HuH-7 (cell line): ENCODE data around the gene DYNC2I2.
"Not testable (repeated sequence)": the region's sequence is repeated elsewhere in the genome, so short reads cannot be mapped to it uniquely, and the experiment has no call there.

Source experiments
- DNase-seq: peaks from one replicate; pipeline ENCODE4 v3.0.0; 2011; ENCODE audit warnings: low spot score

The DYNC2I2 gene

DNA sequence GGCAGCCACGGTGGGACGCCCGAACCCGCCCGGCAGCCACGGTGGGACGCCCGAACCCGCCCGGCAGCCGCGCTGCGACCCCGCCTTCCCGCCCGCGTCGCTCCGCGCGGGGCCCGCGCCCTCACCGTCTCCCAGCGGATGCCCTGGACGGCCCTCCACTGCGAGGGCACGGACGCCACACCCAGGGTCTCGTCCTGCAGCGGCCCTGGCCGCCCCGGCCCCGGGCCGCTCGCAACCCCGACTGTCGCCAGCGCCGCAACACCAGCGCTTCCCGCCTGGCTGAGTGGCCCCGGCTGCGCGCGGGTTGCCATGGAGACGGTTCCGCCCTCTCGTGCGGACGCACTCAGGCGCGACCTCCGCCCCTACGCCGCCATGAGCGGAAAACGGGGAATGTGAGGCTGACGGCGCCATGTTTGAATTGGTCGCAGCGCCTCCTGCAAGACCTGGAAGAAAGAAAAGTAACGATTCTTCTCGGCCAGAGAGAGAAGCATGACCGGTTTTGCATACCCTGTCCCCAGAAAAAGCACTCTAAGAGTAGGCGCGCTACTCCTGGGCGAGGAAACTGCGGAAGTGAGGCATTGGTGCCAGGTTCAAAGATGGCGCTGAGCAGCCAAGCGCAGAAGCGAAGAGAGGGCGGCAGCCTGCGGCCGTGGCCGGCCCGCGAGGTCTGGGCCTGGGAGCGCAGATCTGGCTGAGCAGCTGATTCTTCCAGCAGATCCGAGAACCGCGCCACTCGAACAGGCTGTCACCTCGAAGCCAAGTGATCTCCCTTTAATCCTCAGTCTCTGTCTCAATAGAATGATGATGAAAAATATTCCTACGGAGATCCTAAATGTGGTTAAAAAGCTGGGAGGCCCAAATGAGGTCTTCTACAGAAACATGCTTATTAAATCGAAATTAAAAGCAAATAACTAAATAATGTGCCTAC, at the start of gene DYNC2I2:
Gene DYNC2I2, minus strand, starts transcription at position 432 of the 928 bp plus-strand sequence. Its CDS starts 121 bp downstream, at position 311.
- peak; percentile 98 for DNase-seq

DNA sequence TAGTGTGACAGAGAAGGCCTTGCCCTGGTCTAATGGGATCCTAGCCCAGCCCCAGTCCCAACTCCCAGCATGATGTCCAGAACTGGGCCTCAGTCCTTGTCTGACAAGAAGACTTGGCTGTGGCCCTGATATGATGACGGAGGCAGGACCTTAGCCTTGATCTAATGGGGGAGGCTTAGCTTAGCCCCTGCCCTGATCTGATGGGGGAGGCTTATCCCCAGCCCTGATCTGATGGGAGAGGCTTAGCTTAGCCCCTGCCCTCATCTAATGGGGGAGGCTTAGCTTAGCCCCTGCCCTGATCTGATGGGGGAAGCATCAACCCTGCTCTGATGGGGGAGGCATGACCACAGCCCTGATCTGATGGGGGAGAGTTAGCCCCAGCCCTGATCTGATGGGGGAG, 49.4 kb upstream of the DYNC2I2 start:
- DNase-seq: no peak

DNA sequence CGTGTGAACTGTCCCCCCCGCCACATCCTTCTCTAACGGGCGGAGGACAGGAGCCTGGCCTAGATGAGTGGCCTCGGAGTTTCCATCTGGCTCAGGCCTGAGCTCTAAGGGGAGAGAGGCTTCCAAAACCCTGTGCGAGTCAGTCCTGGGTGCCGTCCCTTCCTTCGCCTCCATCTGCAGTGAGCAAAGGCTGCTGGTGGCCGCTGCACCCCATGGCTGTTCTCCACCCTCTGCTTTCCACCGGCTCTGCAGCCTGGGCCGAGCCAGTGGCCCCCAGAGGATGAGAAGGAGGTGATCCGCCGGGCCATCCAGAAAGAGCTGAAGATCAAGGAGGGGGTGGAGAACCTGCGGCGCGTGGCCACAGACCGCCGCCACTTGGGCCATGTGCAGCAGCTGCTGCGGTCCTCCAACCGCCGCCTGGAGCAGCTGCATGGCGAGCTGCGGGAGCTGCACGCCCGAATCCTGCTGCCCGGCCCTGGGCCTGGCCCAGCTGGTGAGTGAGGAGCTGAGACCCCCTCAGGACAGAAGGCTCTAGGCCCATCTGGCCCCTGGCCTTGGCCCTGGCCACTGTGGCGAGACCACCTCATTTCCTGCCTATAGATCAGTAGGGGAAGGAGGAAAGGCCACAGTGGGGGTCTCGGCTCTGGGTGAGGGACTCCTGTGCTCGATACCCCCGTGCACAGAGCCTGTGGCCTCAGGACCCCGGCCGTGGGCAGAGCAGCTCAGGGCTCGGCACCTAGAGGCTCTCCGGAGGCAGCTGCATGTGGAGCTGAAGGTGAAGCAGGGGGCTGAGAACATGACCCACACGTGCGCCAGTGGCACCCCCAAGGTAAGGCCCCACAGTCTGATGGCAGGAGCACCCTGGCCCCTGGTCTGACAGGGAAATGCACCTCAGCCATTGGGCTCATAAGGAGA, 48.7 kb upstream of the DYNC2I2 start:
- no peak for DNase-seq

DNA sequence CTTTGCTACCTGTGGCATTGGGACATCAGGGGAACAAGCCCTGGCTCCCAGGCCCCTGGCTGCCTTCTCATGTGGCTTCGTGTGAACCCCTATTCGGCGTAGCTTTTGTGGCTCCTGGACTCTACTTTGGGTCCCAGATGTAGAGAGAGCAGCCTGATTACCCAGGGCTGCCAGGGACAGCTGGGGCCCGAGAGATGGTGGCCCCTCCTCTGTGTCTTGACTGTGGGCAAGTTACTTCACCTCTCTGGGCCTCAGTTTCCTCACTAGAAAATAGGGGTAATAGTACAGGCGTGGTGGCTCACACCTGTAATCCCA, 47.7 kb upstream of the DYNC2I2 start:
- DNase-seq: no peak

DNA sequence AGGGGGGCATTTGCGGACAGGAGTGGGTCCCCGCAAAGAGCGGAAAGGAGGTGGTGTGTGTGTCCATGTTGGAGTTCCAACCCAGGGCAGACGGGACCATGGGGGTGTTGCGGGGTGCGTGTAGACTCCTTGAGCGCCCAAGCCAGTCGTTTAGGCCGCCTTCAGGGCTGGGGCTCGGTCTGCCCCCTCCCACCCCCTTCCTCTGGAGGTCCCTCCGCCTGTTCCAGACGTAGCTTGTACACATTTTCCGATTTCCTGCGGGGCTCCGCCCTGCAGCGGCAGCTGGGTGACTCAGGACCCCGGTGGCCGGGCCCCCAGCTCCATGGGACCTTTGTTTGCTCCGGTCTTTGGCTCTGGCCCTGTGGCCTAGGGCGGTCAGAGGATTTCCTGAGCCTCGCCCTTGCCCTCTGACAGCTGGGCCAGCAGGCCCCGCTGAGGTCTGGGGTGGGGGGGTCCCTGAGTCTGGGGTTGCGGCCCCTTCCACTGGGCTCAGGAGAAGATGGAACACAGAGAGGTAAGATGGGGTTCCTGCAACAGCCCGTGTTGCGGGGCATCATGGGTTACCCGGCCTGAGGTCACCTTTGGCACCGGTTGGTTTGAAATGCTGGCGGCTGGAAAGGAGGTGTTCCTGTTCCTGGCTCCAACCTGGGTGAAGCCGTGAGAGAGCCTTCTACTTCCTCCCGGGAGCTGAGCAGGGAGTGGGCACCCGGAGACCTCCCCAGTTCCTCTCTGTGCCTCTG, 47.1 kb upstream of the DYNC2I2 start:
- no peak for DNase-seq

DNA sequence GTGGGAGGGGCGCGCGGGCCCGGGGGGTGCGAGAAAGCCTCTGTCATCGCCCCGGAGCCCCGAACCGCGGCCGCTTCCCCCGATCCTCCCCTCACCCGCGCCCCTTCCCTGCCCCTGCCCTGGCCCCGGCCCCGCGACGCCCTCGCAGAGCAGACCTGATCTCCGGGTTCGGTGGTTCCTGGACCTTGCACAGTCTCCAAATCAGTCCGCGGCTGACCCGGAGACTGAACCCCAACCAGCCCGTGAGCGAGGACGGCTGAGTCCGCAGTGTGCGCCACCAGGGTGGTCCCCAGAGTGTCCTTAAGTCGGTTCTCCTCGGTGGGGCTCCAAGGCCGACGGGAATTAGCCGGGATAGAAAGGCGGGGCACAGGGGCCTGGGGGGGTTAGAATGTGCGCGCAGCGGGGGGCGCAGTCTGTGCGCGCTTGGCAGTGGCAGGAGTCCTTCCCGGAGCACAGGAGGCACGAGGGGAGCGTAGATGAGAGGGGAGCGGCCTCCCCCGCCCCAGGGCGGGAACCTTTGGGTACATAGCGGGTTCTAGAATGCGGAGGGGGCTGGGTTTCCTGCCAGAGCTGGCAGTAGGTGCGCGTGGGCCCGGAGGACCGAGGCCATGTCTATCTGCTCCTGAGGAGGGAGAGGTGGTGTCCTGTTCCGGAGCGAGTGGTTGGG, 46.4 kb upstream of the DYNC2I2 start:
- peak; percentile 65 for DNase-seq

DNA sequence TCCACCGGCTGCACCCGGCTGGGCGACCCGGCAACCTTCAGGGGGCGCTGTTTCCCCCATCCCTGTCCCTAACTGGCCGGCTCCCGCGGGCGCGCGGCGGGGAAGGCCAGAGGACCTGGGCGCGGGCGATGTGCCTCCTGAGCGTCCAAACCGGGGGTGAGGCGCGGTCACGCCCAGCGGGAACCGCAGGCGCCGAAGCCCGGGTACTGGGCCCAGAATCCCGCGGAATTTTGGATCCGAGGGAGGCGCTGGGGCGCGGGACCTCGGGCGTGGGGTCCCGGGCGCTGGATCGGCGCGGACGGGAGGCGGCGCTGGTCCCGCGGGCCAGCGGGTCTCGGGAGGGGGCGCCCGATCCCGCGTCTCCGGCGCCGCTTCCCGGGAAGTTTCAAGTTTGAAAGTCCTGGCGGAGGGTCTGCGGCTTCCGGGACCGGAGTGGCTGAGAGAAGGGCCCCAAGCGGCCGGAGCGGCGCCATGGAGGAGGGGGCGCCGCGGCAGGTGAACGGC, 45.9 kb upstream of the DYNC2I2 start, which contains the start of gene PKN3:
Gene PKN3, plus strand, starts transcription at position 59 of the 504 bp plus-strand sequence. Its CDS starts 413 bp downstream, at position 472.
- peak; percentile 99 for DNase-seq

DNA sequence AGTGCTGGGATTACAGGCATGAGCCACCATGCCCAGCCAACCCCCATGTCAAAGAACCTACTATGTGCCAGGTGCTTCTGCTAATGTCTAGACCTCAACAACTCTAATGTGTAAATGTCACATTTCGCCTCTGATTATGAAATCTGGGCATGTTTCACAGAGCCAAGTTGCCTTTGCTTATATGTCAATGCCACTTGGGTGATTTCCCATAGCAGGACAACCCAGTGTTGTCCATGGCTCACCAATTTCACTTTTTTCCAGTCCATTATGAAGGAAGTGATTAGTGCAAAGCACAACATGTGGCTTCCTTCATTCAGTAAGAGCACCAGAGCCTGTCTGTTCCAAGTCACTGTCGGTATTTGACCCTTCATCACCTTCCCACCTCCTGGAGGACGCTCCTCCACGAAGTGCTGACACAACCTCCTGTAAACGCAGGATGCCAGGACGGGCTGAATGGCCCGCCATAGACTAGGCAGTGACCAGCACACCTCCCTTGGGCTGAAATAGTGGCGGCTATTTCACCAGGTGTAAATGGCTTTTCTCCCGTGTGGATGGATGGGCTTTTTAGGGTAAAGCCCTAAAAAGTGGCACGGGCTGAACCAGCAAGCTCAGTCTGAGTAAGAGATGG, 44.7 kb upstream of the DYNC2I2 start:
- no peak for DNase-seq

DNA sequence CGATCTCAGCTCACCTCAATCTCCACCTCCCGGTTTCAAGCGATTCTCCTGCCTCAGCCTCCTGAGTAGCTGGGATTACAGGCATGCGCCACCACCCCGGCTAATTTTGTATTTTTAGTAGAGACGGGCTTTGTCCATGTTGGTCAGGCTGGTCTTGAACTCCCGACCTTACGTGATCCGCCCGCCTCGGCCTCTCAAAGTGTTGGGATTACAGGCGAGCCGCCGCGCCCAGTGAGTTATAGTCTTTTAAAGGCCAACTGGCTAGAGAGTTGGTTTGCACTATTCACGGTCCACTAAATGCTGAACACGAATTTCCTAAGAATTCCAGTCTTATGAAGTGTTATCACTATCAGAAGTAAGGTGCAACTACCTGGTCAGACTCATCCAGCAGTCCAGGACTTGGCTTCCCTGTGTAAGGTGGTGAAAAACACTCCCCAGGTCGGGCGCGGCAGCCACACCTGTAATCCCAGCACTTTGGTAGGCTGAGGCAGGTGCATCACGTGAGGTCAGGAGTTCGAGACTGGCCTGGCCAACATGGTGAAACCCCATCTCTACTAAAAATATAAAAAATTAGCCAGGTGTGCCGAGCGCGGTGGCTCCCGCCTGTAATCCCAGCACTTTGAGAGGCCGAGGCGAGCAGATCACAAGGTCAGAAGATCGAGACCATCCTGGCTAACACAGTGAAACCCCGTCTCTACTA, 42.6 kb upstream of the DYNC2I2 start:
- DNase-seq: not testable (repeated sequence)

DNA sequence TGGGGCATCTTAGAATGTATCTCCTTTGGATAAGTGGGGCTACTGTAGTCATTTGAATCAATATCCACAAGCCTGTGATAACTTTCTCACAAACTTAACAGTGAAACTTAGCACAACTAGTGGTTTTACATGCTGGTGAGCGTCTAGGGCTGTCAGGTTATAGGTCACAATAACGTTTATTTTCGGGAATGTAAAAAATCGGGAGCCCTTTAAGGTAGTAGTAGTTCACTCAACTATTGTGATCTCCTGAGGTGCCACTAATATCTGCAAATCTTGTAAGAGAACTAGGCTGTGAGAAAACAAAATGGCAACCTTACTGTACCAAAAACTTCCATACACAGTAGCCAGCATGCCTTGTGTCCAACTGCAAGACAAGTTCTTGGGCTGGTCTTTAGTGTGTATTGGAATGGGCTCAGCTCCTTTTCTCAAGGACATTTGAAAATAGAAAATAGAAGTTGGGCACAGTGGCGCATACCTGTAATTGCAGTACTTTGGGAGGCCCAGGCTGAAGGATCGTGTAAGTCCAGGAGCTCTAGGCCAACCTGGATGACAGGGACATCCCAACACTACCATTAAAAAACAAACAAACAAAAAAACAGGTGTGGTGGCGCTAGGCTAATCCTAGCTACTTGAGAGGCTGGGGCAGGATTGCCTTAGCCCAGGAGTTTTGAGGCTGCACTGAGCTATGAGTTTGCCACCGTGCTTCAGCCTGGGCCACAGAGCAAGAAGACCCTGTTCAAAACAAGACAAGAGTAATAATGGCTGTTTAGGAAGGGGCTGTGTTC, 40.5 kb upstream of the DYNC2I2 start:
- no peak for DNase-seq

DNA sequence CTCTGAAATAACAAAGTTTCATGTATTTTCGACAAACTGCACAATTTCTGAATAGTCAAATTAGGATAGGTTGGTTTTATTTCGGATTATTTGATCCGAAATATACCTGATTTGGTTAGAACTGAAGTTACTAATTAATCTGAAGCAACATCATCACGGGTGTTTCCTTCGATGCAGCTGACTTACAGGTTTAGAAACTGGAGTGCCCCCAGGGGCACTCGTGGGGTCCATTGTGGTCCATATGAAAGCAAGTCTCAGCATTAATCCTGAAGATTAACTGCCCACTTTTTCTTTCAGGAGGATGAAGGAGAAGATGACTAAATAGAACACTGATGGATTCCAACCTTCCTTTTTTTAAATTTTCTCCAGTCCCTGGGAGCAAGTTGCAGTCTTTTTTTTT, 37.7 kb upstream of the DYNC2I2 start:
- DNase-seq: no peak

DNA sequence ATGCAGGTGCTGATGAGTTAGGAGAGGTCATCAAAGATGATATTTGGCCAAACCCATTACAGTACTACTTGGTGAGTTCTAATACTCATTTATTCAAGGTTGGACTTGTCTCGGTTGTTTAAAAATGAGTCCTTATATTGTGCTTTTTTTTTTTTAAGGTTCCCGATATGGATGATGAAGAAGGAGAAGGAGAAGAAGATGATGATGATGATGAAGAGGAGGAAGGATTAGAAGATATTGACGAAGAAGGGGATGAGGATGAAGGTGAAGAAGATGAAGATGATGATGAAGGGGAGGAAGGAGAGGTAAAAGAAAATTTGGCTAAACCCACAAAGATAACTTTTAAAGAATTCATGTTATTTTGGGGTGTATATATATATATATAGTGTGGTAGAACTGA, 37.1 kb upstream of the DYNC2I2 start:
- not testable (repeated sequence) for DNase-seq

DNA sequence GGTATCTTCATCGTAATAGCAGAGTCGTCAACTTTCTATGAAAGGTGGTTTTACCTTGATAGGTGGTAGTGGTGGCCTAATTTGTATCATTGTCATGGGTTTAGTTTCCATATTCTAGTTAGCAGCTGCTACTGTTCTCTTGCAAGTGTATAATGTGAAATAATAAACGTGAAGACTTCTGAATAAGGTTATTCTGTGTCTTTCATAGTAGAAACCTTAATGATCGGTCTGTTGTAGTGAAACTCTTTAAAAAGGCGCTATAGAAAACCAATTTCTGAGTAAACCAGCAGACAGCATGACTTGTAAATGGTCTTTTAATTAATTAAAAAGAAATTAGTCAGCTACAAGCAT, 34.0 kb upstream of the DYNC2I2 start:
- no peak for DNase-seq

DNA sequence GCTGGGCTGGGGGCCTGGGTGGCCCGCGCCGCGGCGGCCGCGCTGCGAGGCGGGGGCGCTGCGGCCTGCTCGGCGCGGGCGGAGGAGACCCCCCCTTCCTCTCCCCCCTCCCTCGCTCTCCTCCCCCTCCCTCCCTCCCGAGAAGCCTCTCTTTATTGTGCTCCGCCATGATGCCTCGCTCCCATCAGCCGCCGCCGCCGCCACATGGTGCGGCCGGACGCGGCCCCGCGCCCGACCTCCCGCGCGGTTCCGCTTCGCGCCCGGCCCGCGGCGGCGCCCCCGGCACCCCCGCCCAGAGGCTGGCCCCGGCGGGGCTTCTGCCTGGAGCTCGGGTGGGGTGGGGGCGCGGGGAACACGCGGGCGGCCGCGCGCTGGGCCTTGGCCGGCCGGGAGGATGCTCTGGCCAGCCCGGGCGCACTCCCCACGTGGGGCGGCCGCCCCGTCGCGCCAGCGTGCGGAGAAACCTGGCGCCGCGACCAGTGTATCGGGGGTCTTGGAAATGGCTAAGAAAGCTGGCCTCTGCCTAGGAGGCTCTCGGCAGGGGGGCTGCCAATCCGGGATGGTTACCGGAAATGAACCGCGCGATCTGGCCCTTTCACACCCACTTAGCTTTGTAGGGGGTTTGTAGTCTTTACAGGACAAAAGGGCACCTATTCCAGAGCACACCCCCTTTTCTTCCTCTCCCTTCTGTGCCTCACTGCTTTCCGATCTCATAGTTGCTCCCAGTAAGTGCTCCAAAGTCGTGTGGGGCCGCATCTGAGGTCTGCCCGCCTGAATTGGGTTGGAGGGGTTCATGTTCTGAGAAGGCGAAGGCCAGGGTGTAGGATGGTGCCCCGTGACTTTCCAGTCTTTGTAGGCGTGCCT, 33.4 kb upstream of the DYNC2I2 start:
- peak; percentile 61 for DNase-seq

DNA sequence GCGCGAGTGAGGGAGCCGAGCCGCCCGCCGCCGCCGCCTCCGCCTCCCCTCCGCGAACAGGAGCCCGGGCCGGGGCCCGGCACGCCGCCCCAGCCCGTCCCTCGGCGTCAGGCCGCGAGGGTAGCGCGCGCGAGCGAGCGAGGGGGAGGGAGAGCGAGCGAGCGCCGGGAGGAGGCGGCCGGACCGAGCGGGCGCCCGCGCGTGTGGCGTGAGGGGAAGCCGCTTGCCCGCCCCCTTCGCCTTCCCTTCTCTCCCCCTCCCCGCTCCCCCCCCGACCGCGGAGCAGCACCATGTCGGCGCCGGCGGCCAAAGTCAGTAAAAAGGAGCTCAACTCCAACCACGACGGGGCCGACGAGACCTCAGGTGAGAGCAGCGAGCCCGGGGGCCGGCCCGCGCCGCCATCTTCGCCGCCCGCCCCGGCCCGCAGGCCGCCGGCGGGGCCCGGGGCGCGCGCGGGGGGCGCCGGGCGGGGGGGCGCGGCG, 32.7 kb upstream of the DYNC2I2 start:
- no peak for DNase-seq

DNA sequence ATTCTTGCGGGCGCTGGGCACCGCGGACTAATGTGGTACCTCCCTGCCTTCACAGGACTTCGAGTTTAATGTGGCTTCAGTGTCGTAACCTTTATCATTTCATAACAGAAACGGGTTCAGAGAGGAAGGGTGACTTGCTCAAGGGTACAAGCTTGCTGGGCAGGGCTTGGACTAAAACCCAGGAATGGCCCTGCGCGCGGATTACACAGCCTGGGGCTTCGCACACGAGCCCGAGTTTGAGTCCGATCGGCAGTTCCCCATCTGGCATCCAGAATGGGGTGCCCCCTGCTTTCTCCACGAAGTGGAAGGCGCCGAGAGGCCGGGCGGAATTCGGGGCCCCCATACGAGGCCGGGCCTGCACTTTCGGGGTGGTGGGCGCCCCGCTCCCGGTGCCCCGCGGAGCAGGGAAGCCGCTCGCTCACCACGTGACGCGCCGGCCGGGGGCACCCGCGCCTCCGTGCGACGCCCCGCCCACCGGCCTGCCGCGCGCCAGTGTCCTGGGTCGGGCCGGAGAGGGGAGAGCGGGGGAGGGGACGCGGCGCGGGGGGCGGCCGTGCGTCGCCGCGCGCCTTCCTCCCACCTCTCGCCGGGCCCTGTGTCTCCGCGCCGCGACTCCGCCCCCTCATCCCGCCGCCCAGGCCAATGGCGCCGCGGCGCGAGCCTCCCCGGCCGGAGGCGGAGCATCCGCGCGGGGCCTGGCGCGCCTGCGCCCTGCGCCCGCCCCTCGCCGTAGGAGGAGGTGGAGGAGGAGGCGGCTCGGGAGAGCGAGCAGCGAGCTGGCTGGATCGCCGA, 32.0 kb upstream of the DYNC2I2 start, which contains the start of gene SET:
Gene SET, plus strand, starts transcription at position 722 of the 792 bp plus-strand sequence. CDS start 361 bp downstream, outside the sequence.
- peak; percentile 97 for DNase-seq

DNA sequence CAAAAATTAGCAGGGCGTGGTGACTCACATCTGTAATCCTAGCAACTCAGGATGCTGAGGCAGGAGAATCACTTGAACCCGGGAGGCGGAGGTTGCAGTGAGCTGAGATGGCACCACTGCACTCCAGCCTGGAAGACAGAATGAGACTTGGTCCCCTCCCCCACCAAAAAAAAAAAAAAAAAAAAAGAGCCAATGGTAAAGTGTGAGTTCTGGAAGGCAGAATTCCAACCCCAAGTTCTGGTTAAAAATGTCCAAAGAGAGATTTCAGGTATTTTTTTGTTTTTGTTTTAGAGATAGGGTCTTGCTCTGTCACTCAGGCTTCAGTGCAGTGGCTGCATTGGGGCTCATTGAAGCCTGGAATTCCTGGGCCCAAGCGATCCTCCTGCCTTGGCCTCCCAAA, 30.8 kb upstream of the DYNC2I2 start:
- no peak for DNase-seq
